Transverse colon (tissue), 4 donors: ENCODE results near the gene GRSF1. TPM values are rescaled to one million over a fixed set of nuclear protein-coding genes. Genes with fewer than 3 reads are reported as not detected.
"Not testable (repeated sequence)": the region's sequence is repeated elsewhere in the genome, so short reads cannot be mapped to it uniquely, and the experiment has no call there.

Experiments used
- DNase-seq: peaks from one replicate; pipeline ENCODE4 v3.0.0-alpha.2; 2019
- H3K27ac ChIP-seq, 4 donors: fragments of 200-600 bp; sonication (generic); 2 replicates each; pipeline ENCODE4 v1.5.1; 2016 to 2018; ENCODE audit warnings: inconsistent platforms in 4 of 4
- H3K27me3 ChIP-seq: fragments of 200-600 bp; sonication (generic); 2 replicates; pipeline ENCODE4 v1.5.1; 2017; ENCODE audit warnings: inconsistent platforms
- H3K36me3 ChIP-seq, 4 donors: fragments of 200-600 bp; sonication (generic); 2 replicates each; pipeline ENCODE4 v1.5.1; 2017 to 2019; ENCODE audit warnings: inconsistent platforms in 4 of 4
- H3K4me1 ChIP-seq, 4 donors: fragments of 200-600 bp; sonication (generic); 2 replicates each; pipeline ENCODE4 v1.5.1; 2017 to 2020; ENCODE audit warnings: inconsistent platforms in 4 of 4
- H3K4me3 ChIP-seq, 4 donors: fragments of 200-600 bp; sonication (generic); 1 replicate in 1 of 4; 2 replicates in 3 of 4; pipeline versions ENCODE4 v1.5.1 to v1.6.1; 2017 to 2019; ENCODE audit warnings: inconsistent platforms in 4 of 4
- H3K9me3 ChIP-seq, 2 donors: fragments of 200-600 bp; sonication (generic); 2 replicates each; pipeline ENCODE4 v1.5.1; 2017 to 2019; ENCODE audit warnings: inconsistent platforms in 2 of 2
- CTCF ChIP-seq, 5 experiments: fragments of 200-600 bp in 3 of 5; fragments of 450-650 bp in 2 of 5; sonication (generic) in 3 of 5; IDR thresholded peaks; 1 replicate in 2 of 5; 2 replicates in 3 of 5; pipeline ENCODE4 v1.5.1; 2016 to 2017; ENCODE audit warnings: antibody characterized with exemption in 5 of 5, inconsistent platforms in 3 of 5, mild to moderate bottlenecking in 2 of 5, moderate library complexity in 1 of 5
- EP300 ChIP-seq: sonication (generic); formaldehyde crosslinking; IDR thresholded peaks from one replicate; pipeline ENCODE4 v1.6.1; 2017; ENCODE audit warnings: antibody characterized with exemption, low read depth
- POLR2A ChIP-seq: fragments of 450-650 bp; IDR thresholded peaks from one replicate; pipeline ENCODE4 v1.6.1; 2016; ENCODE audit warnings: antibody characterized with exemption, mild to moderate bottlenecking, moderate library complexity
- POLR2AphosphoS5 ChIP-seq, 3 donors: sonication (generic); formaldehyde crosslinking; IDR thresholded peaks; one replicate each; pipeline ENCODE4 v1.6.1; 2016; ENCODE audit warnings: antibody characterized with exemption in 3 of 3
- WGBS, 2 donors: methylation state at CpG; one replicate each; pipeline ENCODE4 v1.1.5; 2018; ENCODE audit warnings: low coverage in 1 of 2; 5-methylcytosine and 5-hydroxymethylcytosine counted together
- in situ Hi-C, 4 donors: fragments of 200-750 bp; cut with MboI; loops; one replicate each; pipeline versions ENCODE4 v1.15.0 to v1.15.1; 2017; ENCODE audit warnings: low sequenced_read_pairs in 3 of 4, low pct_ligation_motif_present in 1 of 4, low pct_unique_long_range_greater_than_20kb in 1 of 4
- intact Hi-C: fragments of 100-400 bp; cut with DNase I; formaldehyde crosslinking; loops from one replicate; pipeline ENCODE4 v1.15.1; 2023; ENCODE audit warnings: low total_unique reads
- total RNA-seq, 4 donors: library from RNA; depleted of rRNA; stranded (reverse); fragments of >200 nt; gene quantifications; one replicate each; pipeline ENCODE4 v1.1.0, GENCODE V29; 2016

The GRSF1 gene
- total RNA-seq, 4 donors from 2014 or later = 42.6 to 63.2 (median 60.8) TPM

DNA sequence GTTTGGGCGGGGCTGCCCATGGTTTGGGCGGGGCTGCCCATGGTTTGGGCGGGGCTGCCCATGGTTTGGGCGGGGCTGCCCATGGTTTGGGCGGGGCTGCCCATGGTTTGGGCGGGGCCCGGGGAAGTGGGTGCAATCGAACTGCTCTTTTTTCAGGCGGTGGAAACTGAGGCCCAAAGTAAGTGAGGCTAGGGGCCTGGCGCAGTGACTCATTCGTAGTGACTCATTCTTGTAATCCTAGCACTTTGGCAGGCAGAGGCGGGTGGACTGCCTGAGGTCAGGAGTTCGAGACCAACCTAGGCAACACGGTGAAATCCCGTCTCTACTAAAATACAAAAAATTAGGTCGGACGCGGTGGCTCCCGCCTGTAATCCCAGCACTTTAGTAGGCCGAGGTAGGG lies 447 bp upstream of the GRSF1 start:
- H3K36me3 ChIP-seq, intact Hi-C loops, H3K27me3 ChIP-seq, H3K9me3 ChIP-seq, H3K4me3 ChIP-seq: not testable (repeated sequence)
- DNase-seq = peak; percentile 62
- TF ChIP-seq POLR2AphosphoS5 (IDR thresholded peaks at IDR 0.05) = peak in 1 of 3 donors; percentile 4
- peak overlapping the region; percentile 12 to 56 (median 44) for H3K27ac ChIP-seq
- H3K4me1 ChIP-seq = peaks cover 4 to 26% (median 8%) of the 10 kb centered on the region in 4 donors
- 50% methylated on average over 16 of the region's 20 CpGs; no CpG with 5 or more reads in 1 of the 2 donors for WGBS, 2 donors
- in situ Hi-C loops = loop anchor here in 1 of 4 donors (25.0 kb wide), 1 partner anchor 172 kb away; no protein-coding TSS in a partner anchor

- intact Hi-C loops = loop anchor here (5.0 kb wide), 1 partner anchor 1728 kb away; the partner anchor contains the start of gene ADAMTS3
- H3K27ac ChIP-seq = peak overlapping the region; percentile 95 to 99 (median 98)
- H3K4me3 ChIP-seq = peak overlapping the region; percentile 82 to 98 (median 90)
- no peaks in the 10 kb centered on the region for H3K9me3 ChIP-seq
- peaks cover 4 to 26% (median 8%) of the 10 kb centered on the region in 4 donors for H3K4me1 ChIP-seq
- no peaks in the 10 kb centered on the region for H3K27me3 ChIP-seq
- peak; percentile 72 for DNase-seq
- in situ Hi-C loops = loop anchor here in 1 of 4 donors (25.0 kb wide), 1 partner anchor 173 kb away; no protein-coding TSS in a partner anchor
- peak in 2 of 3 donors; percentile 6 to 11 for TF ChIP-seq POLR2AphosphoS5 (IDR thresholded peaks at IDR 0.05)
- TF ChIP-seq EP300 = no peak
- TF ChIP-seq POLR2A = peak; percentile 48
- TF ChIP-seq CTCF (IDR thresholded peaks at IDR 0.05) = no peak
- 0% methylated on average over 2 to 68 of the region's 80 CpGs for WGBS, 2 donors
- H3K36me3 ChIP-seq = peaks cover 0 to 10% (median 2%) of the 10 kb centered on the region in 4 donors
Measured at GRCh38 chr4:70838666-70839588, 763 bp downstream of the GRSF1 start.

- H3K4me3 ChIP-seq = peak overlapping the region; percentile 82 to 98 (median 90)
- H3K9me3 ChIP-seq = no peaks in the 10 kb centered on the region
- TF ChIP-seq CTCF (IDR thresholded peaks at IDR 0.05) (no peak), POLR2AphosphoS5 (IDR thresholded peaks at IDR 0.05) (no peak), POLR2A (no peak), EP300 (no peak)
- H3K4me1 ChIP-seq = peaks cover 4 to 32% (median 8%) of the 10 kb centered on the region in 4 donors
- no peak for DNase-seq
- H3K36me3 ChIP-seq = peaks cover 0 to 16% (median 2%) of the 10 kb centered on the region in 4 donors
- peak overlapping the region; percentile 95 to 99 (median 98) for H3K27ac ChIP-seq
- intact Hi-C loops = loop anchor here (5.0 kb wide), 1 partner anchor 1729 kb away; the partner anchor contains the start of gene ADAMTS3
- in situ Hi-C loops = loop anchor here in 1 of 4 donors (25.0 kb wide), 1 partner anchor 174 kb away; no protein-coding TSS in a partner anchor
- 9 to 16% methylated on average over 4 of the region's 4 CpGs for WGBS, 2 donors
- H3K27me3 ChIP-seq = no peaks in the 10 kb centered on the region
Measured at GRCh38 chr4:70838204-70838603, 1.5 kb downstream of the GRSF1 start.

GRCh38 chr4:70836081-70836480 lies 3.6 kb downstream of the GRSF1 start:
- in situ Hi-C loops (loop anchor here in 1 of 4 donors (25.0 kb wide), 1 partner anchor 176 kb away; no protein-coding TSS in a partner anchor), intact Hi-C loops (loop anchor here (5.0 kb wide), 1 partner anchor 1731 kb away; the partner anchor contains the start of gene ADAMTS3)
- no peak overlapping the region for H3K4me3 ChIP-seq
- WGBS, 2 donors = 47 to 57% methylated on average over 2 of the region's 2 CpGs
- TF ChIP-seq POLR2AphosphoS5 (IDR thresholded peaks at IDR 0.05) = no peak
- peaks cover 4 to 32% (median 8%) of the 10 kb centered on the region in 4 donors for H3K4me1 ChIP-seq
- H3K36me3 ChIP-seq = peaks cover 0 to 37% (median 12%) of the 10 kb centered on the region in 4 donors
- no peak for DNase-seq
- H3K27me3 ChIP-seq = no peaks in the 10 kb centered on the region
- no peaks in the 10 kb centered on the region for H3K9me3 ChIP-seq
- H3K27ac ChIP-seq = no peak overlapping the region

GRCh38 chr4:70833675-70834074 lies 6.0 kb downstream of the GRSF1 start:
- in situ Hi-C loops (loop anchor here in 1 of 4 donors (25.0 kb wide), 1 partner anchor 179 kb away; no protein-coding TSS in a partner anchor), intact Hi-C loops (no loop called here)
- H3K27me3 ChIP-seq = no peaks in the 10 kb centered on the region
- DNase-seq = no peak
- TF ChIP-seq POLR2AphosphoS5 (IDR thresholded peaks at IDR 0.05) (no peak), POLR2A (no peak), CTCF (IDR thresholded peaks at IDR 0.05) (no peak), EP300 (no peak)
- no peaks in the 10 kb centered on the region for H3K9me3 ChIP-seq
- H3K27ac ChIP-seq = no peak overlapping the region
- H3K4me3 ChIP-seq = no peak overlapping the region
- peaks cover 4 to 36% (median 12%) of the 10 kb centered on the region in 4 donors for H3K4me1 ChIP-seq
- 87 to 89% methylated on average over 1 of the region's 1 CpG for WGBS, 2 donors
- H3K36me3 ChIP-seq = peaks cover 0 to 45% (median 21%) of the 10 kb centered on the region in 4 donors
